K562 (cell line): ENCODE measurements around the gene TUBA1B. TPM values are rescaled to one million over a fixed set of nuclear protein-coding genes. Genes with fewer than 3 reads are reported as not detected.

Experiments
- KAT7 ChIP-seq: sonication (generic); formaldehyde crosslinking; IDR thresholded peaks from 2 replicates; pipeline ENCODE4 v1.8.0; 2022; ENCODE audit warnings: missing genetic modification reagents, mild to moderate bottlenecking, borderline replicate concordance
- KLF16 ChIP-seq: IDR thresholded peaks from 2 replicates; pipeline ENCODE4 v1.6.1; 2016; ENCODE audit warnings: antibody characterized with exemption
- REST ChIP-seq, 2 experiments: fragments of 450-650 bp; formaldehyde crosslinking in 1 of 2; IDR thresholded peaks; 2 replicates each; pipeline versions ENCODE4 v1.4.0 to v1.6.1; 2014 to 2020; ENCODE audit warnings: mild to moderate bottlenecking in 2 of 2, borderline replicate concordance in 1 of 2, low read depth in 1 of 2
- SOX6 ChIP-seq: fragments of 450-650 bp; IDR thresholded peaks from 2 replicates; pipeline ENCODE4 v1.6.1; 2014; ENCODE audit warnings: mild to moderate bottlenecking
- TBL1XR1 ChIP-seq, 2 experiments: IDR thresholded peaks; 2 replicates each; pipeline ENCODE4 v1.6.1; 2012; ENCODE audit warnings: improper control_type of control experiment in 2 of 2, low read length in 2 of 2, mild to moderate bottlenecking in 1 of 2
- TEAD4 ChIP-seq, 2 experiments: sonication (generic) in 1 of 2; formaldehyde crosslinking in 1 of 2; IDR thresholded peaks; 2 replicates each; pipeline versions ENCODE4 v1.6.1 to v1.8.0; 2012 to 2022; ENCODE audit warnings: borderline replicate concordance in 1 of 2, inconsistent platforms in 1 of 2, low read length in 1 of 2, mild to moderate bottlenecking in 1 of 2, missing genetic modification reagents in 1 of 2
- ZNF134 ChIP-seq: fragments of 250-450 bp; sonication (Bioruptor Pico); conservative IDR thresholded peaks from 2 replicates; pipeline ENCODE4 v1.4.0; 2020
- ZNF24 ChIP-seq: fragments of 450-650 bp; IDR thresholded peaks from 2 replicates; pipeline ENCODE4 v1.6.1; 2016
- ZNF311 ChIP-seq: fragments of 250-450 bp; sonication (Bioruptor Pico); IDR thresholded peaks from 2 replicates; pipeline ENCODE4 v1.4.0; 2020; ENCODE audit warnings: mild to moderate bottlenecking, moderate library complexity
- ZNF316 ChIP-seq: fragments of 450-650 bp; IDR thresholded peaks from 2 replicates; pipeline ENCODE4 v1.6.1; 2016
- ZNF717 ChIP-seq: fragments of 250-450 bp; sonication (Bioruptor Pico); IDR thresholded peaks from 2 replicates; pipeline ENCODE4 v1.5.0; 2021
- polyA plus RNA-seq, 8 experiments: library from polyadenylated mRNA; depleted of rRNA in 4 of 8; stranded (reverse) in 5 of 8; unstranded in 3 of 8; fragments of >200 nt; fragmentation: Nextera tagmentation in 2 of 8; fragmentation: Illumina TruSeq in 1 of 8; extraction: Ambion mirVana in 2 of 8; extraction: Trizol in 1 of 8; gene quantifications; 2 replicates each; pipeline versions ENCODE4 v1.2.1 to v1.2.3, GENCODE V29; 2011 to 2014; ENCODE audit warnings: inconsistent platforms in 1 of 8, missing spikeins in 1 of 8
- total RNA-seq, 7 experiments: library from RNA; depleted of rRNA in 6 of 7; stranded (reverse); fragments of >200 nt in 6 of 7; fragmentation: Illumina TruSeq in 2 of 7; extraction: Trizol in 2 of 7; gene quantifications; 2 replicates each; pipeline versions ENCODE4 v1.2.1 to v1.2.3, GENCODE V29; 2011 to 2021; ENCODE audit warnings: low replicate concordance in 1 of 7
- TF ChIP-seq, protein P1 (sequence below): fragments of 450-650 bp; IDR thresholded peaks from 2 replicates; pipeline ENCODE4 v1.6.1; 2016; ENCODE audit warnings: low read depth

The TUBA1B gene
- total and polyA plus RNA-seq, 9 of the 15 experiments (the other 6 are each of a cell fraction or from before 2014, with no cell fraction given) = 2,189 to 4,624 (median 2,628) TPM

GRCh38 chr12:49138587-49138986 is 7.4 kb upstream of the TUBA1B start (continued):
- TF ChIP-seq KAT7 (CRISPR knock-in tag) = no peak
- TF ChIP-seq ZNF717 (CRISPR knock-in tag) = no peak
- TF ChIP-seq ZNF134 = no peak
- TF ChIP-seq ZNF24 = no peak
- TF ChIP-seq, protein P1, sequence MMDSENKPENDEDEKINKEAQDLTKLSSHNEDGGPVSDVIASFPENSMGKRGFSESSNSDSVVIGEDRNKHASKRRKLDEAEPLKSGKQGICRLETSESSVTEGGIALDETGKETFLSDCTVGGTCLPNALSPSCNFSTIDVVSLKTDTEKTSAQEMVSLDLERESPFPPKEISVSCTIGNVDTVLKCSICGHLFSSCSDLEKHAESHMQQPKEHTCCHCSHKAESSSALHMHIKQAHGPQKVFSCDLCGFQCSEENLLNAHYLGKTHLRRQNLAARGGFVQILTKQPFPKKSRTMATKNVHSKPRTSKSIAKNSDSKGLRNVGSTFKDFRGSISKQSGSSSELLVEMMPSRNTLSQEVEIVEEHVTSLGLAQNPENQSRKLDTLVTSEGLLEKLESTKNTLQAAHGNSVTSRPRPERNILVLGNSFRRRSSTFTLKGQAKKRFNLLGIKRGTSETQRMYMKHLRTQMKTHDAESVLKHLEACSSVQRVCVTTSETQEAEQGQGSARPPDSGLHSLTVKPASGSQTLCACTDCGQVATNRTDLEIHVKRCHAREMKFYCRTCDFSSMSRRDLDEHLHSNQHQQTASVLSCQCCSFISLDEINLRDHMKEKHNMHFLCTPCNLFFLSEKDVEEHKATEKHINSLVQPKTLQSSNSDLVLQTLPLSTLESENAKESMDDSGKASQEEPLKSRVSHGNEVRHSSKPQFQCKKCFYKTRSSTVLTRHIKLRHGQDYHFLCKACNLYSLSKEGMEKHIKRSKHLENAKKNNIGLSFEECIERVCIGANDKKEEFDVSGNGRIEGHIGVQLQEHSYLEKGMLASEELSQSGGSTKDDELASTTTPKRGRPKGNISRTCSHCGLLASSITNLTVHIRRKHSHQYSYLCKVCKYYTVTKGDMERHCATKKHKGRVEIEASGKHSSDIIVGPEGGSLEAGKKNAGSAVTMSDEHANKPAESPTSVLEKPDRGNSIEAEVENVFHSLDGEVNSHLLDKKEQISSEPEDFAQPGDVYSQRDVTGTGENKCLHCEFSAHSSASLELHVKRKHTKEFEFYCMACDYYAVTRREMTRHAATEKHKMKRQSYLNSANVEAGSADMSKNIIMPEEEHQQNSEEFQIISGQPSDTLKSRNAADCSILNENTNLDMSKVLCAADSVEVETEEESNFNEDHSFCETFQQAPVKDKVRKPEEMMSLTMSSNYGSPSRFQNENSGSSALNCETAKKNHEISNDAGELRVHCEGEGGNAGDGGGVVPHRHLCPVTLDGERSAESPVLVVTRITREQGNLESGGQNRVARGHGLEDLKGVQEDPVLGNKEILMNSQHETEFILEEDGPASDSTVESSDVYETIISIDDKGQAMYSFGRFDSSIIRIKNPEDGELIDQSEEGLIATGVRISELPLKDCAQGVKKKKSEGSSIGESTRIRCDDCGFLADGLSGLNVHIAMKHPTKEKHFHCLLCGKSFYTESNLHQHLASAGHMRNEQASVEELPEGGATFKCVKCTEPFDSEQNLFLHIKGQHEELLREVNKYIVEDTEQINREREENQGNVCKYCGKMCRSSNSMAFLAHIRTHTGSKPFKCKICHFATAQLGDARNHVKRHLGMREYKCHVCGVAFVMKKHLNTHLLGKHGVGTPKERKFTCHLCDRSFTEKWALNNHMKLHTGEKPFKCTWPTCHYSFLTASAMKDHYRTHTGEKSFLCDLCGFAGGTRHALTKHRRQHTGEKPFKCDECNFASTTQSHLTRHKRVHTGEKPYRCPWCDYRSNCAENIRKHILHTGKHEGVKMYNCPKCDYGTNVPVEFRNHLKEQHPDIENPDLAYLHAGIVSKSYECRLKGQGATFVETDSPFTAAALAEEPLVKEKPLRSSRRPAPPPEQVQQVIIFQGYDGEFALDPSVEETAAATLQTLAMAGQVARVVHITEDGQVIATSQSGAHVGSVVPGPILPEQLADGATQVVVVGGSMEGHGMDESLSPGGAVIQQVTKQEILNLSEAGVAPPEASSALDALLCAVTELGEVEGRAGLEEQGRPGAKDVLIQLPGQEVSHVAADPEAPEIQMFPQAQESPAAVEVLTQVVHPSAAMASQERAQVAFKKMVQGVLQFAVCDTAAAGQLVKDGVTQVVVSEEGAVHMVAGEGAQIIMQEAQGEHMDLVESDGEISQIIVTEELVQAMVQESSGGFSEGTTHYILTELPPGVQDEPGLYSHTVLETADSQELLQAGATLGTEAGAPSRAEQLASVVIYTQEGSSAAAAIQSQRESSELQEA = no peak
- no peak for TF ChIP-seq ZNF316
- peak; percentile 57; the same call in 1 of the 2 replicates for TF ChIP-seq SOX6
- TF ChIP-seq ZNF311 = no peak
- TF ChIP-seq REST (IDR thresholded peaks at IDR 0.05; ENCODE audit: borderline replicate concordance) = peak; percentile 52; the same call in 1 of the 2 replicates
- TF ChIP-seq REST (CRISPR knock-in tag; IDR thresholded peaks at IDR 0.05; ENCODE audit: low read depth) = no peak
- TF ChIP-seq KLF16 = no peak
- no peak for TF ChIP-seq TEAD4 (IDR thresholded peaks at IDR 0.05; ENCODE audit: low read length)
- TF ChIP-seq TEAD4 (CRISPR knock-in tag; IDR thresholded peaks at IDR 0.05; ENCODE audit: borderline replicate concordance) = no peak
- no peak; a peak in 1 of 4 replicates for TF ChIP-seq TBL1XR1 (IDR thresholded peaks at IDR 0.05; ENCODE audit: low read length in 2 of 2)
